Smooth muscle cell (in vitro differentiated cells): ENCODE data around the gene SLC12A8. TPM values are rescaled to one million over a fixed set of nuclear protein-coding genes. Genes with fewer than 3 reads are reported as not detected.

Source experiments
- DNase-seq: peaks from one replicate; lab custom pipeline; 2025; ENCODE audit not compliant: unreplicated experiment; lab: John Stamatoyannopoulos, UW
- H2AFZ ChIP-seq: fragments of 200-600 bp; sonication (generic); 2 replicates; pipeline ENCODE4 v1.6.0; 2016; ENCODE audit warnings: antibody characterized with exemption, low read depth, mild to moderate bottlenecking
- H3F3A ChIP-seq: fragments of 200-600 bp; sonication (generic); 2 replicates; pipeline ENCODE4 v1.6.0; 2017; ENCODE audit warnings: antibody characterized with exemption, low read depth
- H3K27ac ChIP-seq: fragments of 200-600 bp; sonication (generic); 2 replicates; pipeline ENCODE4 v1.5.1; 2016; ENCODE audit warnings: low read depth, mild to moderate bottlenecking
- H3K27me3 ChIP-seq: fragments of 200-600 bp; sonication (generic); 2 replicates; pipeline ENCODE4 v1.6.1; 2016; ENCODE audit warnings: low read depth, mild to moderate bottlenecking
- H3K36me3 ChIP-seq: fragments of 200-600 bp; sonication (generic); 2 replicates; pipeline ENCODE4 v1.5.1; 2016; ENCODE audit warnings: low read depth
- H3K4me1 ChIP-seq: fragments of 200-600 bp; sonication (generic); 2 replicates; pipeline ENCODE4 v1.5.1; 2016; ENCODE audit warnings: low read depth
- H3K4me2 ChIP-seq: fragments of 200-600 bp; sonication (generic); 2 replicates; pipeline ENCODE4 v1.6.0; 2016; ENCODE audit warnings: mild to moderate bottlenecking
- H3K4me3 ChIP-seq: fragments of 200-600 bp; sonication (generic); 2 replicates; pipeline ENCODE4 v1.5.1; 2016; ENCODE audit warnings: mild to moderate bottlenecking
- H3K79me2 ChIP-seq: fragments of 200-600 bp; sonication (generic); 2 replicates; pipeline ENCODE4 v1.6.0; 2016; ENCODE audit warnings: low read depth, mild to moderate bottlenecking
- H3K9ac ChIP-seq: fragments of 200-600 bp; sonication (generic); 2 replicates; pipeline ENCODE4 v1.6.0; 2016; ENCODE audit warnings: low read depth
- H3K9me3 ChIP-seq: fragments of 200-600 bp; sonication (generic); replicated peaks from 2 replicates; pipeline ENCODE4 v1.5.1; 2016; ENCODE audit warnings: low read depth
- H4K20me1 ChIP-seq: fragments of 200-600 bp; sonication (generic); 2 replicates; pipeline ENCODE4 v1.6.0; 2016; ENCODE audit warnings: low read depth
- CTCF ChIP-seq: fragments of 200-600 bp; sonication (generic); IDR thresholded peaks from 2 replicates; pipeline ENCODE4 v1.5.1; 2017; ENCODE audit warnings: borderline replicate concordance, mild to moderate bottlenecking, antibody characterized with exemption; ENCODE audit not compliant: insufficient read depth, poor library complexity, severe bottlenecking
- WGBS: methylation state at CpG from one replicate; pipeline ENCODE4 v1.1.7; 2016; ENCODE audit warnings: low lambda C conversion rate; 5-methylcytosine and 5-hydroxymethylcytosine counted together
- polyA plus RNA-seq: library from polyadenylated mRNA; unstranded; fragments of >200 nt; fragmentation: Nextera tagmentation; extraction: Ambion mirVana; gene quantifications from 2 replicates; pipeline ENCODE4 v1.2.1, GENCODE V29; 2016
- total RNA-seq: library from RNA; depleted of rRNA; stranded (reverse); fragments of >200 nt; gene quantifications from 2 replicates; pipeline ENCODE4 v1.2.3, GENCODE V29; 2014

Gene SLC12A8
- total and polyA plus RNA-seq, 2 experiments from 2014 or later = 28.5 to 54.3 TPM

- no peak for DNase-seq
- no peak for TF ChIP-seq CTCF
- Histone ChIP-seq H3K36me3 (no peaks in the 10 kb centered on the region), H3K27ac (no peak overlapping the region), H2AFZ (no peak overlapping the region), H3K4me3 (no peak overlapping the region), H3K27me3 (no peaks in the 10 kb centered on the region), H3K9me3 (no peaks in the 10 kb centered on the region), H3K79me2 (no peaks in the 10 kb centered on the region), H3K4me1 (peaks cover 4% of the 10 kb centered on the region), H3F3A (no peaks in the 10 kb centered on the region), H4K20me1 (no peaks in the 10 kb centered on the region), H3K9ac (no peak overlapping the region), H3K4me2 (no peak overlapping the region)
- WGBS = 94% methylated on average over 13 of the region's 13 CpGs
These were observed 45.9 kb downstream of the SLC12A8 start for GRCh38 chr3:125166599-125167136.

- Histone ChIP-seq H3K9me3 (no peaks in the 10 kb centered on the region), H3K4me2 (no peak overlapping the region), H3K79me2 (no peaks in the 10 kb centered on the region), H3K4me3 (no peak overlapping the region), H4K20me1 (no peaks in the 10 kb centered on the region), H3F3A (no peaks in the 10 kb centered on the region), H3K36me3 (no peaks in the 10 kb centered on the region), H3K27ac (no peak overlapping the region), H3K4me1 (peaks cover 6% of the 10 kb centered on the region), H2AFZ (no peak overlapping the region), H3K9ac (no peak overlapping the region), H3K27me3 (no peaks in the 10 kb centered on the region)
- no peak for TF ChIP-seq CTCF
- WGBS = 97% methylated on average over 18 of the region's 18 CpGs
- no peak for DNase-seq
These were observed 46.5 kb downstream of the SLC12A8 start for GRCh38 chr3:125165948-125166553.

GRCh38 chr3:125165189-125165947, 47.2 kb downstream of the SLC12A8 start:
- Histone ChIP-seq H3K4me1 (peaks cover 6% of the 10 kb centered on the region), H3F3A (no peaks in the 10 kb centered on the region), H4K20me1 (no peaks in the 10 kb centered on the region), H3K9me3 (no peaks in the 10 kb centered on the region), H3K4me3 (no peak overlapping the region), H3K36me3 (no peaks in the 10 kb centered on the region), H3K27me3 (no peaks in the 10 kb centered on the region), H2AFZ (no peak overlapping the region), H3K79me2 (no peaks in the 10 kb centered on the region), H3K4me2 (no peak overlapping the region), H3K9ac (no peak overlapping the region), H3K27ac (no peak overlapping the region)
- peak; percentile 47 for TF ChIP-seq CTCF
- 77% methylated on average over 17 of the region's 17 CpGs for WGBS
- no peak for DNase-seq
